Measurements from ENCODE around the gene CD63.

CD63 gene

DNA sequence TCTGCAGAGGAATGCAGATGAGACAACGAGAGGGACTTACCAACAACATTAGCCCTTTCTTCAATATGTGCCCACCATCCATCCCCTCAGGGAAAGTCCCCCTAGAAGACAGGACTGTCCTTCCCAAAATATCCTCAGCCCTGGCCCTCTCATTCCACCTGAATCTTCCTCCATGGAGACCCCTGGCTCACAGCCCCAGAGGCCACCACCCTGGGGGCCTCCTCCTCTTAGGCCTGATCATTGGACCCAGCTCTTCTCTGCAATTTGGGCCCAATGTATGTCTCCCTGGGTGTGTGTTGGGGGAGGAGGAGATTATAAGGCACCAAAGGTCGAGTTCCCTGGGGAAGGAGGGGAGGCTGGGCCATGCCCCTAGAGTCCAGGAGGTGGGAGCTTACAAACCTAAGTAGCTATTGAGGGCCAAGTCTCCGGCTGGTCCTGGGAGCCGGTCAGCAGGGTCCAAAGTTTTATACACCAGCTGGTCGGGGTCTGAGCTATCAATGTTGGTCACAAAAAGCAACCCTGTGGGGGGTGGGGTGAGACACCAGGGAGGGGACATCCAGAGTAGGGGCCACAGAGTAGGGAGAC lies 29.2 kb downstream of the CD63 start:
- Mint-ChIP-seq H3K36me3 (no peaks in the 10 kb centered on the region), H3K27ac (no peak overlapping the region), H3K9me3 (no peaks in the 10 kb centered on the region), H3K27me3 (peaks cover 7 to 10% of the 10 kb centered on the region in 2 donors), H3K4me1 (peaks cover 0 to 3% of the 10 kb centered on the region in 2 donors), H3K4me3 (no peak overlapping the region)
- DNase-seq (no peak), ATAC-seq (replicated peaks) (no peak)

- no peak for ATAC-seq (replicated peaks)
- no peaks in the 10 kb centered on the region for H3K9me3 Mint-ChIP-seq
- no peak overlapping the region for H3K27ac Mint-ChIP-seq
- no peaks in the 10 kb centered on the region for H3K36me3 Mint-ChIP-seq
- H3K4me1 Mint-ChIP-seq: peaks cover 0 to 3% of the 10 kb centered on the region in 2 donors
- peaks cover 7 to 10% of the 10 kb centered on the region in 2 donors for H3K27me3 Mint-ChIP-seq
- no peak for DNase-seq
- H3K4me3 Mint-ChIP-seq: no peak overlapping the region
Observed at GRCh38 chr12:55698965-55699364, 29.8 kb downstream of the CD63 start.

- H3K4me1 Mint-ChIP-seq: peaks cover 0 to 3% of the 10 kb centered on the region in 2 donors
- peaks cover 7 to 10% of the 10 kb centered on the region in 2 donors for H3K27me3 Mint-ChIP-seq
- ATAC-seq (replicated peaks): no peak
- no peak overlapping the region for H3K4me3 Mint-ChIP-seq
- no peak overlapping the region for H3K27ac Mint-ChIP-seq
- no peaks in the 10 kb centered on the region for H3K9me3 Mint-ChIP-seq
- no peaks in the 10 kb centered on the region for H3K36me3 Mint-ChIP-seq
- no peak for DNase-seq
Observed at GRCh38 chr12:55698241-55698955, 30.4 kb downstream of the CD63 start.

DNA sequence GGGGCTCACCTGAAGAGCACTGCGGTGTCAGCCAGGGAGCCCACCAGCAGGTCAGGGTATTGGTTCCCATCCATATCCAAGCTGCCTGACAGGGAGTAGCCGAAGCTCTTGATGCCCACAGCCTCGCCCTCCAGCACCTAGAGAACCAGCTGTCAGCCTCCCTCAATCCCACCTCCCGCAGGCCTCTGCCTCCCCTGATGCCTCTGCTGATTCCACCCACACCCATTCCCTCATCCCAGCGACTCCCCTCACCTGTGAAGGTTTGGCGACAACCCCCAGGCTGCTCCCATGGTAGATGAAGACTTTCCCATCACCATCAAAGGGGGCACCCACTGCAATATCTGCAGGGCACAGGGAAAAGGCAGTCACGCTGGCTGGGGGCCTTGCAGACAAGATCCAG lies 31.1 kb downstream of the CD63 start:
- DNase-seq (no peak), ATAC-seq (replicated peaks) (no peak)
- no peaks in the 10 kb centered on the region for H3K9me3 Mint-ChIP-seq
- no peaks in the 10 kb centered on the region for H3K36me3 Mint-ChIP-seq
- H3K27ac Mint-ChIP-seq: no peak overlapping the region
- H3K4me3 Mint-ChIP-seq: no peak overlapping the region
- peaks cover 7 to 10% of the 10 kb centered on the region in 2 donors for H3K27me3 Mint-ChIP-seq
- peaks cover 0 to 3% of the 10 kb centered on the region in 2 donors for H3K4me1 Mint-ChIP-seq

DNA sequence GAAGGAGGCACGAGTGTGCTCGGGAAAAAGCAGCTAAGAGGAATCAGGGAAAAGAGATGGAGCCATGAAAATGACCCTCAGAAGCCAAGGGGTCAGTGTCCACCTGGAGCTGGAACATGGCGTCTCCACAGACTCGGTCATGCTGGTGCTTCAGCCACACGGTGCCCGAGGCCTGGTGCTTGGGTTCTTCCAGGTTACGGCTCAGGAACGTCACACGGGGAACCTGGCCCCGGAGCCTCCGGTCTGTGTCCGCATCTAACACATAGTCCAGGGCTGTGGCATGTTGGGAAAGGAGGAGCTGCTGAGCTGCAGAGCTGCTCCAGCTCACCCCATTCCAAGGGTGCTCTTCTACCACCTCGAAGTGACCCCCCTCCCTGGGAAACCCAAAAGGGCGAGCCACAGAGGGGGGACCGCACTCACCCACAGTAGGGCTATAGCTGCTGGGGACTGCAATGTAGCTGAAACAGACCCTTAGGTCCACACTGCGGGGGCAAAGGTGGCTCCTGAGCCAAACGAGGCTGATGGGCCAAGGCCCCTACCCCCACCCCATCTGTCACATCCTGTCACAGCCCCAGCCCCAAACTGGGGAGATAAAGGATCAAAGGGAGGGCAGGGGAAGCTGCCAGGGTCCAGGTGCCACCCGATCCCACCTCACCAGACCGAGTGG lies 31.9 kb downstream of the CD63 start:
- Mint-ChIP-seq H3K4me3 (no peak overlapping the region), H3K27ac (peak overlapping the region; percentile 32), H3K9me3 (no peaks in the 10 kb centered on the region), H3K4me1 (peaks cover 0 to 3% of the 10 kb centered on the region in 2 donors), H3K27me3 (peaks cover 7 to 10% of the 10 kb centered on the region in 2 donors), H3K36me3 (no peaks in the 10 kb centered on the region)
- no peak for ATAC-seq (replicated peaks)
- DNase-seq: no peak

DNA sequence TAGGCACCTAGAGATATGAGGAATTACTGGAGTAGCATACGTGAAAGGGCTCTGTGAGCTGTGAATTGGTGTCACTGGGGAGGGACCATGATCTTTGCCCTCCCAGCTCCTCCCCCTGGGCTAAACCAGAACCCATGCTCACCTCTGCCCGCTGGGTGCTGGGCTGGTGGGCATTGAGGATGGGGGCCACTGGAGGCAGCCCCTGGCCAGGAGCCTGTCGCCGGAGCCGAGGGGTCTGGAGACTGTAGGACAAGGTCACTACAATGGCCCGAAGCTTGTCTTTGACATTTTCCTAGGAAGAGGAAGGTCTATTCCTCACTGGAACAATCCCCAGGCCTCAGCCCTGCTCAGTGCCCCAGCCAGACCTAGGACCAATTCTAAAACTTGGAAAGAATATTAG lies 32.7 kb downstream of the CD63 start:
- ATAC-seq (replicated peaks) (no peak), DNase-seq (no peak)
- H3K27me3 Mint-ChIP-seq: peaks cover 7 to 10% of the 10 kb centered on the region in 2 donors
- no peak overlapping the region for H3K27ac Mint-ChIP-seq
- no peak overlapping the region for H3K4me3 Mint-ChIP-seq
- H3K9me3 Mint-ChIP-seq: no peaks in the 10 kb centered on the region
- no peaks in the 10 kb centered on the region for H3K36me3 Mint-ChIP-seq
- peaks cover 0 to 3% of the 10 kb centered on the region in 2 donors for H3K4me1 Mint-ChIP-seq

- Mint-ChIP-seq H3K4me1 (peaks cover 0 to 3% of the 10 kb centered on the region in 2 donors), H3K36me3 (no peaks in the 10 kb centered on the region), H3K9me3 (no peaks in the 10 kb centered on the region), H3K27ac (no peak overlapping the region), H3K27me3 (peaks cover 7 to 10% of the 10 kb centered on the region in 2 donors), H3K4me3 (no peak overlapping the region)
- no peak for ATAC-seq (replicated peaks)
- no peak for DNase-seq
Observed at GRCh38 chr12:55695349-55695748, 33.5 kb downstream of the CD63 start.

DNA sequence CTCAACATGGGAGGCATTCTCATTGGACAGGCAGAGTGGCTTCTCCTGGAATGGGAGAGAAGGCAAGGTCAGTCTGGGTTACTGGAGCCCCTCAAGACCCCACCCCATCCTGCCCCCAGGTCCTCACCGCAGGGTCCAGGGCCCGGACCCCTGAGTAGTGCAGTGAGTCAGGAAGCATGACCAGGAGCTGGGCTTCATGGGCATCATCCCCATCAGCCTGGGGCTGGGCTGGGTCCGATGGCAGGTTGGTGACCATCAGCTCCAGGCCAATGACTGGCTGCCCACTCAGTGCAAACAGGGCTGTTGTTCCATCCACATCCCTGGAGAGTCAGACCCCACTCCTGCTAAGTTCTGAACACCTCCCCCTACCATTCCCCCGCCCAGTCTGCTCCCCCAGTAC lies 34.2 kb downstream of the CD63 start:
- ATAC-seq (replicated peaks) (no peak), DNase-seq (no peak)
- Mint-ChIP-seq H3K4me3 (no peak overlapping the region), H3K4me1 (peaks cover 0 to 3% of the 10 kb centered on the region in 2 donors), H3K27ac (no peak overlapping the region), H3K36me3 (no peaks in the 10 kb centered on the region), H3K9me3 (no peaks in the 10 kb centered on the region), H3K27me3 (peaks cover 7 to 10% of the 10 kb centered on the region in 2 donors)

DNA sequence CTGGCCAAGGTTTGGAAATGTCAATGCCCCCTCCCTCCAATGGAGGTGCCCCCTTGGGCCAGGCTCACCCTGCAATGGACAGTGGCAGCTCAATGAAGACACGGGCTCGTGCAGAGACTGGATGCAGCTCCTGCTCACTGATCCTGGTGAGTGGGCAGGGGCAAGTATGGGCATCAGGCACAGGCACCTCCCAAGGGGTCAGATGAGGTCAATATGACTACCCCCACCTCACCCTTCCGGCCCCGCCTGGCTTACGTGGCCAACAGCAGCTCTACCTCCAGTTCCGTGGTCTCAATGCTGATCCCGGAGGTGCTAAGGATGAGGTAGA lies 34.7 kb downstream of the CD63 start:
- no peak overlapping the region for H3K4me3 Mint-ChIP-seq
- H3K4me1 Mint-ChIP-seq: peaks cover 0 to 3% of the 10 kb centered on the region in 2 donors
- H3K36me3 Mint-ChIP-seq: no peaks in the 10 kb centered on the region
- H3K9me3 Mint-ChIP-seq: no peaks in the 10 kb centered on the region
- no peak for ATAC-seq (replicated peaks)
- peaks cover 7 to 10% of the 10 kb centered on the region in 2 donors for H3K27me3 Mint-ChIP-seq
- DNase-seq: no peak
- no peak overlapping the region for H3K27ac Mint-ChIP-seq

DNA sequence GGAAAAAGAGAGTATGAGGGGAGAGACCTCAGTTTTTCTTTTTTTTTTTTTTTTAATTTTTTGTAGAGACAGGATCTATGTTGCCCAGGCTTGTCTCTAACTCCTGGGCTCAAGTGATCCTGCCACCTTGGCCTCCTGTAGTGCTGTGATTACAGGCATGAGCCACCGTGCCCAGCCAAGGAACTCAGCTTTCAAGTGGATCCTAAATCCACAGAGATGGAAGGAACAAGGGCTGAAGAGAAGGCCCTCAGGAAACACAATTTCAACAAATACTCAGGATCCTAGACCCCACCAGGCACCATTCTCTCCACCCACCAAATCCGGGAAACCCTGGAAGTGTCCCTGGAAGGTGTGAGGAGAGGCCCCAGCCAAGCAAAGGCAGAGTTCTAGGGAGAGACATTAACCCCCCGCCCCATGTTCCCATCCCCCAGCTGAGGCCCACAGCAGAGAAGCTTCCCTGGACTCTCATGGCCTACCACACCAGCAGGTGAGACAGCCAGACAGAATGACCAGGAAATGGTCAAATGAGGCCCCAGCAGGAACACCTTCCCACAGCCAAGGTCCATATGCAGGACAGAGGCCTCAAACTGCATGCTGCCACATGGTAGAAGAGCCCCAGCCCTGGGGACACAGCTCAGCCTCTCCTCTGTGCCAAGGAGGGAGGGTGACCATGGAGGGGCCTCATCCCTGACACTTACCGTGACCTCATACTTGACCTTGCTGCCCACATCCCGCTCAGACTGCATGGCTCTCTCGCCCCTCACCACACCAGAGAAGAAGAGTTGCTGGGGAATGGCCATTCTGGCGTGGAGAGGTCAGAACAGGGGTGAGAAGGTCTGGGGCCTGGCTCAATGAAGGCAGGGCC lies 35.3 kb downstream of the CD63 start:
- Mint-ChIP-seq H3K36me3 (no peaks in the 10 kb centered on the region), H3K4me3 (no peak overlapping the region), H3K9me3 (no peaks in the 10 kb centered on the region), H3K4me1 (peaks cover 0 to 3% of the 10 kb centered on the region in 2 donors), H3K27ac (no peak overlapping the region), H3K27me3 (peaks cover 7 to 10% of the 10 kb centered on the region in 2 donors)
- no peak for DNase-seq
- ATAC-seq (replicated peaks): no peak

DNA sequence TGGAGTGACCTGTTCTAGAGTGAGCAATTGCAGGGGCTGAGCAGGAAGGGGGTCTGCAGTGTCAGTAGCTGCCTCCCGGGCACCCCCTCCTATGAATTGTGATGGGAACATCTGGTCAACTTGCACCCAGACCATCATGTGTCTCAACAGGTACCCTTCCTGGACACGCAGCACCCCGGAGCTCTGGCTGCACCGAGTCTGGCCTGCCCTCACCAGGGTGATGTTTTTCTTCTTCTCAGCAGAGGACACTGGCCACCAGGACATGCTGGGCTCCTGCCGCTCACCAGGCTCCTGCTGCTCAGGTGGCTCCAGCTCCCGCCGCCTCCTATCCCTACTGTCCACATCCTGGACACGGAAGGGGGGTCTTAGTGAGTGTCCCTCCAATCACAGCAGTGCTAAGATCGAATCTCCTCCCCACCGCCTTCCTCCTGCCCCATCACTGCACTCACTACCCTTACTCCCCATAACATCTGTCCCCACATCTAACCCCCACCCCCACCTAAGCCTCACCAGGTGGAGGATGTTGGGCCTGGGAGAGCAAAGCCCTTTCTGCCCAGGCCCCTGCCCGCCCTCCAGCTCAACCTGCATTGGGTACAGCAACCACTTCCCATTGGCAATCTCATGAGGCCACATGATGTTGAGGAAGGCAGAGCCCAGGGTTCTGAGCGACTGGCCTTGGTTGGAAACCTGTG lies 36.0 kb downstream of the CD63 start:
- Mint-ChIP-seq H3K4me1 (peaks cover 3 to 4% of the 10 kb centered on the region in 2 donors), H3K9me3 (no peaks in the 10 kb centered on the region), H3K27ac (no peak overlapping the region), H3K36me3 (no peaks in the 10 kb centered on the region), H3K4me3 (no peak overlapping the region), H3K27me3 (peaks cover 5 to 9% of the 10 kb centered on the region in 2 donors)
- no peak for DNase-seq
- ATAC-seq (replicated peaks): no peak

- no peak overlapping the region for H3K27ac Mint-ChIP-seq
- no peaks in the 10 kb centered on the region for H3K36me3 Mint-ChIP-seq
- H3K9me3 Mint-ChIP-seq: no peaks in the 10 kb centered on the region
- DNase-seq: no peak
- H3K4me3 Mint-ChIP-seq: no peak overlapping the region
- H3K4me1 Mint-ChIP-seq: peaks cover 11 to 15% of the 10 kb centered on the region in 2 donors
- no peak for ATAC-seq (replicated peaks)
- H3K27me3 Mint-ChIP-seq: no peaks in the 10 kb centered on the region
Observed at GRCh38 chr12:55688716-55689655, 39.8 kb downstream of the CD63 start.

- H3K4me1 Mint-ChIP-seq: peaks cover 14 to 22% of the 10 kb centered on the region in 2 donors
- ATAC-seq (replicated peaks): peak; percentile 64 to 70
- H3K4me3 Mint-ChIP-seq: no peak overlapping the region
- H3K27ac Mint-ChIP-seq: no peak overlapping the region
- no peaks in the 10 kb centered on the region for H3K36me3 Mint-ChIP-seq
- H3K9me3 Mint-ChIP-seq: no peaks in the 10 kb centered on the region
- H3K27me3 Mint-ChIP-seq: no peaks in the 10 kb centered on the region
- DNase-seq: no peak
Observed at GRCh38 chr12:55687746-55688145, 41.1 kb downstream of the CD63 start.
